ENCODE results near the gene CLTRN. TPM values are rescaled to one million over a fixed set of nuclear protein-coding genes. Genes with fewer than 3 reads are reported as not detected.

CLTRN gene
- polyA plus RNA-seq, 4 donors: 0.52 to 1.9 (median 0.81) TPM; not detected in 1

DNA sequence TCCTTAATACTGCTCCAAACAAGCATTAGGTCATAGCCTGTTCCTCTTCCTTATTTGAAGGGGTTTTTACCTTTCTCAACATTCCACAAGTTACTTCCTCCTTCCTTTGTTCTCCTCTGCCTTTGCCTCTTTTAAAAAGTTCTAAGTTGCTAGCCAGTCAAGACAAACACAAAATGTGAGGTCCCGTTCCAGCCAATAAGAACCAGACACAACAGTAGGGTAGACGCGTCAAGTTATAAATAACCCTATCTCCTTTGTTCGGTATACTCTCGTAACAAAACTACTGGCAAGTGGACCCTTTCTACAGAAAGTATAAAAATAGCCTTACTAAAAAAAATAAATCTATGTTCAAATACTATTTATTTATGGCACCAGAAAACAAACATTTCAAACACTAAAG lies 57.5 kb downstream of the CLTRN start:
- Histone ChIP-seq H3K27me3 (ENCODE audit: control insufficient read depth in 3 of 3, insufficient read depth in 3 of 3, low read length in 3 of 3) (no peaks in the 10 kb centered on the region), H3K27ac (ENCODE audit: low read depth in 1 of 3, low read length in 2 of 3) (peak overlapping the region in 1 of 3 donors; percentile 87), H3K36me3 (ENCODE audit: control insufficient read depth in 3 of 3, insufficient read depth in 2 of 3, low read depth in 1 of 3, low read length in 3 of 3) (no peaks in the 10 kb centered on the region), H3K9me3 (ENCODE audit: control insufficient read depth in 2 of 2, insufficient read depth in 1 of 2, low read depth in 1 of 2, low read length in 1 of 2) (no peaks in the 10 kb centered on the region), H3K4me1 (ENCODE audit: control insufficient read depth in 3 of 3, insufficient read depth in 2 of 3, low read depth in 1 of 3, low read length in 2 of 3) (peaks cover 0 to 9% (median 0%) of the 10 kb centered on the region in 3 donors), H3K4me3 (ENCODE audit: low read depth in 1 of 3, low read length in 3 of 3) (no peak overlapping the region)
- no peak for DNase-seq
- FAIRE-seq: no peak
- 32 to 74% (median 65%) methylated on average over 5 of the region's 5 CpGs for WGBS, 3 donors

- no peaks in the 10 kb centered on the region for H3K36me3 ChIP-seq (ENCODE audit: control insufficient read depth in 3 of 3, insufficient read depth in 2 of 3, low read depth in 1 of 3, low read length in 3 of 3)
- DNase-seq: peak; percentile 70 to 89
- H3K9me3 ChIP-seq (ENCODE audit: control insufficient read depth in 2 of 2, insufficient read depth in 1 of 2, low read depth in 1 of 2, low read length in 1 of 2): no peaks in the 10 kb centered on the region
- no peaks in the 10 kb centered on the region for H3K27me3 ChIP-seq (ENCODE audit: control insufficient read depth in 3 of 3, insufficient read depth in 3 of 3, low read length in 3 of 3)
- no peak for FAIRE-seq
- H3K4me1 ChIP-seq (ENCODE audit: control insufficient read depth in 3 of 3, insufficient read depth in 2 of 3, low read depth in 1 of 3, low read length in 2 of 3): peaks cover 0 to 9% (median 0%) of the 10 kb centered on the region in 3 donors
- peak overlapping the region in 1 of 3 donors; percentile 89 for H3K27ac ChIP-seq (ENCODE audit: low read depth in 1 of 3, low read length in 2 of 3)
- H3K4me3 ChIP-seq (ENCODE audit: low read depth in 1 of 3, low read length in 3 of 3): no peak overlapping the region
- WGBS, 3 donors: 0 to 25% (median 0%) methylated on average over 1 of the region's 1 CpG
Measured at GRCh38 chrX:15606136-15606535, 58.5 kb downstream of the CLTRN start.

GRCh38 chrX:15605226-15605625 lies 59.4 kb downstream of the CLTRN start:
- 47 to 58% (median 52%) methylated on average over 1 of the region's 1 CpG for WGBS, 3 donors
- Histone ChIP-seq H3K4me3 (ENCODE audit: low read depth in 1 of 3, low read length in 3 of 3) (no peak overlapping the region), H3K27me3 (ENCODE audit: control insufficient read depth in 3 of 3, insufficient read depth in 3 of 3, low read length in 3 of 3) (no peaks in the 10 kb centered on the region), H3K4me1 (ENCODE audit: control insufficient read depth in 3 of 3, insufficient read depth in 2 of 3, low read depth in 1 of 3, low read length in 2 of 3) (peaks cover 0 to 9% (median 0%) of the 10 kb centered on the region in 3 donors), H3K36me3 (ENCODE audit: control insufficient read depth in 3 of 3, insufficient read depth in 2 of 3, low read depth in 1 of 3, low read length in 3 of 3) (no peaks in the 10 kb centered on the region), H3K27ac (ENCODE audit: low read depth in 1 of 3, low read length in 2 of 3) (peak overlapping the region in 2 of 3 donors; percentile 55 to 89), H3K9me3 (ENCODE audit: control insufficient read depth in 2 of 2, insufficient read depth in 1 of 2, low read depth in 1 of 2, low read length in 1 of 2) (no peaks in the 10 kb centered on the region)
- FAIRE-seq (no peak), DNase-seq (peak; percentile 50 to 51)

GRCh38 chrX:15602761-15603160 lies 61.8 kb downstream of the CLTRN start:
- Histone ChIP-seq H3K4me3 (ENCODE audit: low read depth in 1 of 3, low read length in 3 of 3) (no peak overlapping the region), H3K27me3 (ENCODE audit: control insufficient read depth in 3 of 3, insufficient read depth in 3 of 3, low read length in 3 of 3) (no peaks in the 10 kb centered on the region), H3K27ac (ENCODE audit: low read depth in 1 of 3, low read length in 2 of 3) (no peak overlapping the region), H3K4me1 (ENCODE audit: control insufficient read depth in 3 of 3, insufficient read depth in 2 of 3, low read depth in 1 of 3, low read length in 2 of 3) (peaks cover 0 to 9% (median 0%) of the 10 kb centered on the region in 3 donors), H3K9me3 (ENCODE audit: control insufficient read depth in 2 of 2, insufficient read depth in 1 of 2, low read depth in 1 of 2, low read length in 1 of 2) (no peaks in the 10 kb centered on the region), H3K36me3 (ENCODE audit: control insufficient read depth in 3 of 3, insufficient read depth in 2 of 3, low read depth in 1 of 3, low read length in 3 of 3) (no peaks in the 10 kb centered on the region)
- DNase-seq: no peak
- no peak for FAIRE-seq
- 59 to 82% (median 79%) methylated on average over 5 of the region's 5 CpGs for WGBS, 3 donors

DNA sequence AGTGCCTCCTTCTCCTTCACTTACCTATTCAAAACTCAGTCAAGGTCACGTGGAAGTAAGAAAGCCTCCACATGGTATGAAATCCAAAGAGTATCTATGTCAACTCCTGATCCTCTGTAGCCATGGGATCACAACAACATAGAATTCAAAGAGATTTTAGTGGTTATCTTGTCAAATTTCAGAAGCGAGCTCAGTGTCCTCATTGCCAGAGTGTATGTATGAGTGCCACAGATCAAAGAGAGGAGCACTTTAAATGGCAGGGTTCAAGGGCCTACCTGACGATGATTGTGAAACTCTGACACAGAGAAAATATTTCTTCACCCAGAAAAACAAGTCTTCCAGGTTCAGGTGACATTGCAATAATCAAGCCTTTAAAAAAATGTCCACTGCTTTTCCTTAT lies 62.7 kb downstream of the CLTRN start:
- H3K27me3 ChIP-seq (ENCODE audit: control insufficient read depth in 3 of 3, insufficient read depth in 3 of 3, low read length in 3 of 3): no peaks in the 10 kb centered on the region
- no peaks in the 10 kb centered on the region for H3K9me3 ChIP-seq (ENCODE audit: control insufficient read depth in 2 of 2, insufficient read depth in 1 of 2, low read depth in 1 of 2, low read length in 1 of 2)
- 46 to 80% (median 58%) methylated on average over 3 of the region's 3 CpGs for WGBS, 3 donors
- peaks cover 0 to 9% (median 0%) of the 10 kb centered on the region in 3 donors for H3K4me1 ChIP-seq (ENCODE audit: control insufficient read depth in 3 of 3, insufficient read depth in 2 of 3, low read depth in 1 of 3, low read length in 2 of 3)
- H3K36me3 ChIP-seq (ENCODE audit: control insufficient read depth in 3 of 3, insufficient read depth in 2 of 3, low read depth in 1 of 3, low read length in 3 of 3): no peaks in the 10 kb centered on the region
- DNase-seq (peak in 1 of 2 donors; percentile 67), FAIRE-seq (no peak)
- peak overlapping the region in 1 of 3 donors; percentile 18 for H3K4me3 ChIP-seq (ENCODE audit: low read depth in 1 of 3, low read length in 3 of 3)
- H3K27ac ChIP-seq (ENCODE audit: low read depth in 1 of 3, low read length in 2 of 3): peak overlapping the region in 1 of 3 donors; percentile 93

DNA sequence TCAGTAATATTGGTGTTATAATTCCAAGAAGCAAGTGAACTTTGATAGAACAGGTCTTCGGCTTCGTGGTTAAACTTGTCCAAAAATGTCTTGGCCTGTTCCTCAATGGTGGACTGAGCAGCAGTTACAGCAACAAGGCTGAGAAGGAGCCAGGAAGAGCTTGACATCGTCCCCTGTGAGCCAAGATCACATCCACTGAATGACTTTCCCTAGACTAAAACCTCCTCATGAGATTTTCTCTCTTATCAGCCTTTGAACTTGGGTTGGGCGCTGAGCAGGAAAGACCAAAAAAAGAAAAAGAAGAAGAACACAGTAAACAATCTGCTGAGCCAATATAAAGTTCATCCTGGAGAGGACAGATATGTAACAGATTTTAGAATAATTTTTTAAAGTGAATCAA lies 63.9 kb downstream of the CLTRN start, which contains the start of gene ACE2:
ACE2 (minus strand) TSS at position 216 of the 400 bp plus-strand sequence; CDS start at position 167, 49 bp downstream.
- peak within 1 kb of the TSS in 2 of 3 donors; percentile 55 for H3K4me3 ChIP-seq (ENCODE audit: low read depth in 1 of 3, low read length in 3 of 3)
- FAIRE-seq (no peak), DNase-seq (peak; percentile 49 to 64)
- H3K27me3 ChIP-seq (ENCODE audit: control insufficient read depth in 3 of 3, insufficient read depth in 3 of 3, low read length in 3 of 3): no peaks in the 10 kb centered on the region
- H3K4me1 ChIP-seq (ENCODE audit: control insufficient read depth in 3 of 3, insufficient read depth in 2 of 3, low read depth in 1 of 3, low read length in 2 of 3): peaks cover 0 to 9% (median 0%) of the 10 kb centered on the region in 3 donors
- peaks cover 0 to 2% (median 0%) of the 10 kb centered on the region in 3 donors for H3K36me3 ChIP-seq (ENCODE audit: control insufficient read depth in 3 of 3, insufficient read depth in 2 of 3, low read depth in 1 of 3, low read length in 3 of 3)
- H3K9me3 ChIP-seq (ENCODE audit: control insufficient read depth in 2 of 2, insufficient read depth in 1 of 2, low read depth in 1 of 2, low read length in 1 of 2): no peaks in the 10 kb centered on the region
- WGBS, 3 donors: 17 to 54% (median 51%) methylated on average over 4 of the region's 4 CpGs
- peak within 1 kb of the TSS; percentile 59 to 93 (median 75) for H3K27ac ChIP-seq (ENCODE audit: low read depth in 1 of 3, low read length in 2 of 3)

GRCh38 chrX:15600049-15600448 lies 64.6 kb downstream of the CLTRN start:
- H3K4me1 ChIP-seq (ENCODE audit: control insufficient read depth in 3 of 3, insufficient read depth in 2 of 3, low read depth in 1 of 3, low read length in 2 of 3): peaks cover 0 to 8% (median 0%) of the 10 kb centered on the region in 3 donors
- FAIRE-seq: no peak
- H3K9me3 ChIP-seq (ENCODE audit: control insufficient read depth in 2 of 2, insufficient read depth in 1 of 2, low read depth in 1 of 2, low read length in 1 of 2): no peaks in the 10 kb centered on the region
- H3K27me3 ChIP-seq (ENCODE audit: control insufficient read depth in 3 of 3, insufficient read depth in 3 of 3, low read length in 3 of 3): no peaks in the 10 kb centered on the region
- H3K36me3 ChIP-seq (ENCODE audit: control insufficient read depth in 3 of 3, insufficient read depth in 2 of 3, low read depth in 1 of 3, low read length in 3 of 3): peaks cover 0 to 2% (median 0%) of the 10 kb centered on the region in 3 donors
- peak overlapping the region in 2 of 3 donors; percentile 55 for H3K4me3 ChIP-seq (ENCODE audit: low read depth in 1 of 3, low read length in 3 of 3)
- peak overlapping the region in 1 of 3 donors; percentile 93 for H3K27ac ChIP-seq (ENCODE audit: low read depth in 1 of 3, low read length in 2 of 3)
- peak; percentile 24 to 45 for DNase-seq

DNA sequence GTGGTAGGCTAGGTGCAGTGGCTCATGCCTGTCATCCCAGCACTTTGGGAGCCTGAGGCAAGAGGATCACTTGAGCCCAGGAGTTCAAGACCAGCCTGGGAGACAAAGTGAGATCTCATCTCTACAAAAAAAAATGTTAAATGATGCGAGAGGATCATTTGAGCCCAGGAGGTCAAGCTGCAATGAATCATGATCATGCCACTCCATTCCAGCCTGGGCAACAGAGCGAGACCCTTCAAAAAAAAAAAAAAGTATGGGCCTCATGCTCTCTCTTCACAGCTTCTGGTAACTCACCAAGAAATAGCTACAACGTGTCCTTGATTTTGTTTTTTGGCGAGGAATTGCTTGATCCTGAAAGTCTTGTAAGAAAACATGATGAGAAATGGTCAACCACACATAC lies 65.1 kb downstream of the CLTRN start:
- WGBS, 3 donors: 70 to 86% (median 85%) methylated on average over 4 of the region's 4 CpGs
- H3K9me3 ChIP-seq (ENCODE audit: control insufficient read depth in 2 of 2, insufficient read depth in 1 of 2, low read depth in 1 of 2, low read length in 1 of 2): no peaks in the 10 kb centered on the region
- H3K27ac ChIP-seq (ENCODE audit: low read depth in 1 of 3, low read length in 2 of 3): peak overlapping the region in 1 of 3 donors; percentile 93
- DNase-seq (no peak), FAIRE-seq (no peak)
- H3K36me3 ChIP-seq (ENCODE audit: control insufficient read depth in 3 of 3, insufficient read depth in 2 of 3, low read depth in 1 of 3, low read length in 3 of 3): peaks cover 0 to 2% (median 0%) of the 10 kb centered on the region in 3 donors
- H3K4me3 ChIP-seq (ENCODE audit: low read depth in 1 of 3, low read length in 3 of 3): peak overlapping the region in 2 of 3 donors; percentile 55
- H3K27me3 ChIP-seq (ENCODE audit: control insufficient read depth in 3 of 3, insufficient read depth in 3 of 3, low read length in 3 of 3): no peaks in the 10 kb centered on the region
- peaks cover 0 to 3% (median 0%) of the 10 kb centered on the region in 3 donors for H3K4me1 ChIP-seq (ENCODE audit: control insufficient read depth in 3 of 3, insufficient read depth in 2 of 3, low read depth in 1 of 3, low read length in 2 of 3)

DNA sequence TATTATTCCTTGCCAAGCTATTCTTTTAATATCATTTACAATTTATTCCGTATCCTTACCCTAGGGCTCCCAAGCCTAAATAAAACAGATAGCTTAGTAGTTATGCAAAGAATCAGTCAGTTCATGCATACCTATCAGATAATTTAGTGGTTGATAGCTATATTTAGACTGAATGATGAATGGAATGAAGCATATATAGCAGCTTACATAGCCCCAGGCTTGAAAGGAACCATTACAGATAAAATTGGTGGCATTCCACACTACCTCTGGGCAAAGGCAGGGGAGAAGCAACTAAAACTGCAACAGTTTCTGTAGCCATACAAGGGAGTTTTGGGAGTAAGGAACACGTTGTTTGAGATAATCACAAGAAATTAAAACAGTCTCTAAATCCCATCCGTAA lies 66.6 kb downstream of the CLTRN start:
- peaks cover 0 to 2% (median 2%) of the 10 kb centered on the region in 3 donors for H3K36me3 ChIP-seq (ENCODE audit: control insufficient read depth in 3 of 3, insufficient read depth in 2 of 3, low read depth in 1 of 3, low read length in 3 of 3)
- no peaks in the 10 kb centered on the region for H3K27me3 ChIP-seq (ENCODE audit: control insufficient read depth in 3 of 3, insufficient read depth in 3 of 3, low read length in 3 of 3)
- WGBS, 3 donors: 73 to 85% (median 82%) methylated on average over 3 of the region's 3 CpGs
- DNase-seq (no peak), FAIRE-seq (no peak)
- no peaks in the 10 kb centered on the region for H3K9me3 ChIP-seq (ENCODE audit: control insufficient read depth in 2 of 2, insufficient read depth in 1 of 2, low read depth in 1 of 2, low read length in 1 of 2)
- no peaks in the 10 kb centered on the region for H3K4me1 ChIP-seq (ENCODE audit: control insufficient read depth in 3 of 3, insufficient read depth in 2 of 3, low read depth in 1 of 3, low read length in 2 of 3)
- peak overlapping the region in 1 of 3 donors; percentile 93 for H3K27ac ChIP-seq (ENCODE audit: low read depth in 1 of 3, low read length in 2 of 3)
- peak overlapping the region in 2 of 3 donors; percentile 52 to 55 for H3K4me3 ChIP-seq (ENCODE audit: low read depth in 1 of 3, low read length in 3 of 3)

Data from small intestine (tissue), 7 donors.